HepG2 (cell line): ENCODE data around the gene REEP3. TPM values are rescaled to one million over a fixed set of nuclear protein-coding genes. Genes with fewer than 3 reads are reported as not detected.

Source experiments
- ZNF10 ChIP-seq: sonication (generic); formaldehyde crosslinking; IDR thresholded peaks from 2 replicates; pipeline ENCODE4 v1.4.0; 2020; ENCODE audit warnings: mild to moderate bottlenecking, low read depth, missing genetic modification reagents, borderline replicate concordance
- ZNF468 ChIP-seq: sonication (generic); formaldehyde crosslinking; IDR thresholded peaks from 2 replicates; pipeline ENCODE4 v1.8.0; 2022; ENCODE audit warnings: mild to moderate bottlenecking, moderate library complexity, missing genetic modification reagents
- ZSCAN9 ChIP-seq: IDR thresholded peaks from 2 replicates; pipeline ENCODE4 v1.6.1; 2016; ENCODE audit warnings: borderline replicate concordance
- polyA plus RNA-seq, 8 experiments: library from polyadenylated mRNA; depleted of rRNA in 3 of 8; stranded (reverse) in 7 of 8; unstranded in 1 of 8; fragments of >200 nt; fragmentation: Illumina TruSeq in 4 of 8; extraction: Trizol in 4 of 8; gene quantifications; 2 replicates each; pipeline versions ENCODE4 v1.2.1 to v1.2.3, GENCODE V29; 2011 to 2016; ENCODE audit warnings: low read depth in 4 of 8, missing spikeins in 1 of 8, mixed read lengths in 1 of 8; ENCODE audit not compliant: insufficient read depth in 1 of 8
- total RNA-seq, 5 experiments: library from RNA; depleted of rRNA; stranded (reverse); fragments of >200 nt; fragmentation: Illumina TruSeq; extraction: Trizol; gene quantifications; 2 replicates each; pipeline ENCODE4 v1.2.3, GENCODE V29; 2016; ENCODE audit warnings: low read depth in 1 of 5
- TF ChIP-seq, protein P1 (sequence below): sonication (generic); formaldehyde crosslinking; IDR thresholded peaks from 2 replicates; pipeline ENCODE4 v1.9.0; 2021; ENCODE audit warnings: mild to moderate bottlenecking, missing genetic modification reagents
- TF ChIP-seq, protein P2 (sequence below): sonication (generic); formaldehyde crosslinking; IDR thresholded peaks from 2 replicates; pipeline ENCODE4 v1.4.0; 2020; ENCODE audit warnings: missing genetic modification reagents
- TF ChIP-seq, protein P3 (sequence below), 2 experiments: sonication (generic) in 1 of 2; formaldehyde crosslinking in 1 of 2; IDR thresholded peaks; 2 replicates each; pipeline versions ENCODE4 v1.4.0 to v1.6.1; 2016 to 2020; ENCODE audit warnings: borderline replicate concordance in 1 of 2, low read depth in 1 of 2, mild to moderate bottlenecking in 1 of 2, missing genetic modification reagents in 1 of 2
- TF ChIP-seq, protein P4 (sequence below): sonication (generic); formaldehyde crosslinking; IDR thresholded peaks from 2 replicates; pipeline ENCODE4 v1.4.0; 2020; ENCODE audit warnings: missing genetic modification reagents

Gene REEP3
- total and polyA plus RNA-seq, 2 of the 13 experiments (the other 11 are each of a cell fraction or from before 2014, with no cell fraction given), result 7.1 to 31.4 TPM

DNA sequence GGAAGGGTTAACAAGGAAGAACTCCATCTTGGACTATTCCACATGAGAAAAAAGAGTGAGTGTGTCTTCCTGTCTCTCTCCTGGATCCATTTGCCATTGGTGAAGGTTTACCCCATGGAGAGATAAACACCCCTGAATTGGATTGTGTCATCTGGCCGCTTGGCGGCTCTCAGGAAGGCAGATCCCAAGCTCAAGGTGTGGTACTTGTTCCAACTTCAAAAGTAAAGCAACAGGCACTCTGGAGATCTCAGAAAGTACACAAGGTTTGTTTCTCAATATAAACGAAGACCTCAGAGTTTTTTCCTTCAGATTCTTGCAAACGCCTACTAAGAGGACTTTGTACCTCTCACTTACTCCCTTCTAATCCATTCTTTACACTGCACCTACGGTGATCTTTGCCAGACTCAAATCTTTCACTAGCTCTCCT lies 116.7 kb downstream of the REEP3 start (continued):
- TF ChIP-seq, protein P1, sequence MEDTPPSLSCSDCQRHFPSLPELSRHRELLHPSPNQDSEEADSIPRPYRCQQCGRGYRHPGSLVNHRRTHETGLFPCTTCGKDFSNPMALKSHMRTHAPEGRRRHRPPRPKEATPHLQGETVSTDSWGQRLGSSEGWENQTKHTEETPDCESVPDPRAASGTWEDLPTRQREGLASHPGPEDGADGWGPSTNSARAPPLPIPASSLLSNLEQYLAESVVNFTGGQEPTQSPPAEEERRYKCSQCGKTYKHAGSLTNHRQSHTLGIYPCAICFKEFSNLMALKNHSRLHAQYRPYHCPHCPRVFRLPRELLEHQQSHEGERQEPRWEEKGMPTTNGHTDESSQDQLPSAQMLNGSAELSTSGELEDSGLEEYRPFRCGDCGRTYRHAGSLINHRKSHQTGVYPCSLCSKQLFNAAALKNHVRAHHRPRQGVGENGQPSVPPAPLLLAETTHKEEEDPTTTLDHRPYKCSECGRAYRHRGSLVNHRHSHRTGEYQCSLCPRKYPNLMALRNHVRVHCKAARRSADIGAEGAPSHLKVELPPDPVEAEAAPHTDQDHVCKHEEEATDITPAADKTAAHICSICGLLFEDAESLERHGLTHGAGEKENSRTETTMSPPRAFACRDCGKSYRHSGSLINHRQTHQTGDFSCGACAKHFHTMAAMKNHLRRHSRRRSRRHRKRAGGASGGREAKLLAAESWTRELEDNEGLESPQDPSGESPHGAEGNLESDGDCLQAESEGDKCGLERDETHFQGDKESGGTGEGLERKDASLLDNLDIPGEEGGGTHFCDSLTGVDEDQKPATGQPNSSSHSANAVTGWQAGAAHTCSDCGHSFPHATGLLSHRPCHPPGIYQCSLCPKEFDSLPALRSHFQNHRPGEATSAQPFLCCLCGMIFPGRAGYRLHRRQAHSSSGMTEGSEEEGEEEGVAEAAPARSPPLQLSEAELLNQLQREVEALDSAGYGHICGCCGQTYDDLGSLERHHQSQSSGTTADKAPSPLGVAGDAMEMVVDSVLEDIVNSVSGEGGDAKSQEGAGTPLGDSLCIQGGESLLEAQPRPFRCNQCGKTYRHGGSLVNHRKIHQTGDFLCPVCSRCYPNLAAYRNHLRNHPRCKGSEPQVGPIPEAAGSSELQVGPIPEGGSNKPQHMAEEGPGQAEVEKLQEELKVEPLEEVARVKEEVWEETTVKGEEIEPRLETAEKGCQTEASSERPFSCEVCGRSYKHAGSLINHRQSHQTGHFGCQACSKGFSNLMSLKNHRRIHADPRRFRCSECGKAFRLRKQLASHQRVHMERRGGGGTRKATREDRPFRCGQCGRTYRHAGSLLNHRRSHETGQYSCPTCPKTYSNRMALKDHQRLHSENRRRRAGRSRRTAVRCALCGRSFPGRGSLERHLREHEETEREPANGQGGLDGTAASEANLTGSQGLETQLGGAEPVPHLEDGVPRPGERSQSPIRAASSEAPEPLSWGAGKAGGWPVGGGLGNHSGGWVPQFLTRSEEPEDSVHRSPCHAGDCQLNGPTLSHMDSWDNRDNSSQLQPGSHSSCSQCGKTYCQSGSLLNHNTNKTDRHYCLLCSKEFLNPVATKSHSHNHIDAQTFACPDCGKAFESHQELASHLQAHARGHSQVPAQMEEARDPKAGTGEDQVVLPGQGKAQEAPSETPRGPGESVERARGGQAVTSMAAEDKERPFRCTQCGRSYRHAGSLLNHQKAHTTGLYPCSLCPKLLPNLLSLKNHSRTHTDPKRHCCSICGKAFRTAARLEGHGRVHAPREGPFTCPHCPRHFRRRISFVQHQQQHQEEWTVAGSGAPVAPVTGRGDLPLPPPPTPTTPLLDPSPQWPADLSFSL (CRISPR knock-in tag), result no peak
- TF ChIP-seq, protein P2, sequence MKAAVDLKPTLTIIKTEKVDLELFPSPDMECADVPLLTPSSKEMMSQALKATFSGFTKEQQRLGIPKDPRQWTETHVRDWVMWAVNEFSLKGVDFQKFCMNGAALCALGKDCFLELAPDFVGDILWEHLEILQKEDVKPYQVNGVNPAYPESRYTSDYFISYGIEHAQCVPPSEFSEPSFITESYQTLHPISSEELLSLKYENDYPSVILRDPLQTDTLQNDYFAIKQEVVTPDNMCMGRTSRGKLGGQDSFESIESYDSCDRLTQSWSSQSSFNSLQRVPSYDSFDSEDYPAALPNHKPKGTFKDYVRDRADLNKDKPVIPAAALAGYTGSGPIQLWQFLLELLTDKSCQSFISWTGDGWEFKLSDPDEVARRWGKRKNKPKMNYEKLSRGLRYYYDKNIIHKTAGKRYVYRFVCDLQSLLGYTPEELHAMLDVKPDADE (CRISPR knock-in tag), result no peak
- TF ChIP-seq ZNF468 (CRISPR knock-in tag), result no peak
- TF ChIP-seq, protein P3, sequence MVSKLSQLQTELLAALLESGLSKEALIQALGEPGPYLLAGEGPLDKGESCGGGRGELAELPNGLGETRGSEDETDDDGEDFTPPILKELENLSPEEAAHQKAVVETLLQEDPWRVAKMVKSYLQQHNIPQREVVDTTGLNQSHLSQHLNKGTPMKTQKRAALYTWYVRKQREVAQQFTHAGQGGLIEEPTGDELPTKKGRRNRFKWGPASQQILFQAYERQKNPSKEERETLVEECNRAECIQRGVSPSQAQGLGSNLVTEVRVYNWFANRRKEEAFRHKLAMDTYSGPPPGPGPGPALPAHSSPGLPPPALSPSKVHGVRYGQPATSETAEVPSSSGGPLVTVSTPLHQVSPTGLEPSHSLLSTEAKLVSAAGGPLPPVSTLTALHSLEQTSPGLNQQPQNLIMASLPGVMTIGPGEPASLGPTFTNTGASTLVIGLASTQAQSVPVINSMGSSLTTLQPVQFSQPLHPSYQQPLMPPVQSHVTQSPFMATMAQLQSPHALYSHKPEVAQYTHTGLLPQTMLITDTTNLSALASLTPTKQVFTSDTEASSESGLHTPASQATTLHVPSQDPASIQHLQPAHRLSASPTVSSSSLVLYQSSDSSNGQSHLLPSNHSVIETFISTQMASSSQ (IDR thresholded peaks at IDR 0.05; ENCODE audit: low read depth), result no peak
- TF ChIP-seq, protein P3 (CRISPR knock-in tag; IDR thresholded peaks at IDR 0.05; ENCODE audit: borderline replicate concordance), result no peak
- TF ChIP-seq ZNF10, result no peak
- no peak for TF ChIP-seq ZSCAN9 (CRISPR knock-in tag)
- TF ChIP-seq, protein P4, sequence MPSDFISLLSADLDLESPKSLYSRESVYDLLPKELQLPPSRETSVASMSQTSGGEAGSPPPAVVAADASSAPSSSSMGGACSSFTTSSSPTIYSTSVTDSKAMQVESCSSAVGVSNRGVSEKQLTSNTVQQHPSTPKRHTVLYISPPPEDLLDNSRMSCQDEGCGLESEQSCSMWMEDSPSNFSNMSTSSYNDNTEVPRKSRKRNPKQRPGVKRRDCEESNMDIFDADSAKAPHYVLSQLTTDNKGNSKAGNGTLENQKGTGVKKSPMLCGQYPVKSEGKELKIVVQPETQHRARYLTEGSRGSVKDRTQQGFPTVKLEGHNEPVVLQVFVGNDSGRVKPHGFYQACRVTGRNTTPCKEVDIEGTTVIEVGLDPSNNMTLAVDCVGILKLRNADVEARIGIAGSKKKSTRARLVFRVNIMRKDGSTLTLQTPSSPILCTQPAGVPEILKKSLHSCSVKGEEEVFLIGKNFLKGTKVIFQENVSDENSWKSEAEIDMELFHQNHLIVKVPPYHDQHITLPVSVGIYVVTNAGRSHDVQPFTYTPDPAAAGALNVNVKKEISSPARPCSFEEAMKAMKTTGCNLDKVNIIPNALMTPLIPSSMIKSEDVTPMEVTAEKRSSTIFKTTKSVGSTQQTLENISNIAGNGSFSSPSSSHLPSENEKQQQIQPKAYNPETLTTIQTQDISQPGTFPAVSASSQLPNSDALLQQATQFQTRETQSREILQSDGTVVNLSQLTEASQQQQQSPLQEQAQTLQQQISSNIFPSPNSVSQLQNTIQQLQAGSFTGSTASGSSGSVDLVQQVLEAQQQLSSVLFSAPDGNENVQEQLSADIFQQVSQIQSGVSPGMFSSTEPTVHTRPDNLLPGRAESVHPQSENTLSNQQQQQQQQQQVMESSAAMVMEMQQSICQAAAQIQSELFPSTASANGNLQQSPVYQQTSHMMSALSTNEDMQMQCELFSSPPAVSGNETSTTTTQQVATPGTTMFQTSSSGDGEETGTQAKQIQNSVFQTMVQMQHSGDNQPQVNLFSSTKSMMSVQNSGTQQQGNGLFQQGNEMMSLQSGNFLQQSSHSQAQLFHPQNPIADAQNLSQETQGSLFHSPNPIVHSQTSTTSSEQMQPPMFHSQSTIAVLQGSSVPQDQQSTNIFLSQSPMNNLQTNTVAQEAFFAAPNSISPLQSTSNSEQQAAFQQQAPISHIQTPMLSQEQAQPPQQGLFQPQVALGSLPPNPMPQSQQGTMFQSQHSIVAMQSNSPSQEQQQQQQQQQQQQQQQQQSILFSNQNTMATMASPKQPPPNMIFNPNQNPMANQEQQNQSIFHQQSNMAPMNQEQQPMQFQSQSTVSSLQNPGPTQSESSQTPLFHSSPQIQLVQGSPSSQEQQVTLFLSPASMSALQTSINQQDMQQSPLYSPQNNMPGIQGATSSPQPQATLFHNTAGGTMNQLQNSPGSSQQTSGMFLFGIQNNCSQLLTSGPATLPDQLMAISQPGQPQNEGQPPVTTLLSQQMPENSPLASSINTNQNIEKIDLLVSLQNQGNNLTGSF (CRISPR knock-in tag), result no peak
